Neural crest cell (in vitro differentiated cells): ENCODE results near the gene COL18A1. TPM values are rescaled to one million over a fixed set of nuclear protein-coding genes. Genes with fewer than 3 reads are reported as not detected.
"Not testable (repeated sequence)": the region's sequence is repeated elsewhere in the genome, so short reads cannot be mapped to it uniquely, and the experiment has no call there.

Experiments
- DNase-seq: peaks from one replicate; pipeline ENCODE4 v3.0.0; 2021; ENCODE audit warnings: low read depth, mixed read lengths, low spot score
- H3K27ac Mint-ChIP-seq: one replicate; pipeline ENCODE4 v1.8.0; 2021; ENCODE audit warnings: mild to moderate bottlenecking, mixed read lengths; ENCODE audit not compliant: unreplicated experiment
- H3K27me3 Mint-ChIP-seq: 2 replicates; pipeline ENCODE4 v1.8.0; 2021; ENCODE audit warnings: low read depth, mild to moderate bottlenecking, mixed read lengths
- H3K36me3 Mint-ChIP-seq: 2 replicates; pipeline ENCODE4 v1.8.0; 2021; ENCODE audit warnings: low read depth, mild to moderate bottlenecking, mixed read lengths
- H3K4me1 Mint-ChIP-seq: 2 replicates; pipeline ENCODE4 v1.8.0; 2021; ENCODE audit warnings: mixed read lengths
- H3K4me3 Mint-ChIP-seq: one replicate; pipeline ENCODE4 v1.8.0; 2021; ENCODE audit warnings: mild to moderate bottlenecking, mixed read lengths
- H3K9me3 Mint-ChIP-seq: 2 replicates; pipeline ENCODE4 v1.8.0; 2021; ENCODE audit warnings: mixed read lengths
- total RNA-seq: library from RNA; stranded (reverse); gene quantifications from 2 replicates; pipeline ENCODE4 v1.2.1, GENCODE V29; 2021
- TF ChIP-seq, protein P1 (sequence below): fragments of 200-600 bp; sonication (generic); conservative IDR thresholded peaks from 2 replicates; pipeline ENCODE4 v1.5.0; 2021; ENCODE audit warnings: antibody characterized with exemption, mild to moderate bottlenecking

Gene COL18A1
- total RNA-seq, 1 donor from 2014 or later = 19.2 TPM

DNA sequence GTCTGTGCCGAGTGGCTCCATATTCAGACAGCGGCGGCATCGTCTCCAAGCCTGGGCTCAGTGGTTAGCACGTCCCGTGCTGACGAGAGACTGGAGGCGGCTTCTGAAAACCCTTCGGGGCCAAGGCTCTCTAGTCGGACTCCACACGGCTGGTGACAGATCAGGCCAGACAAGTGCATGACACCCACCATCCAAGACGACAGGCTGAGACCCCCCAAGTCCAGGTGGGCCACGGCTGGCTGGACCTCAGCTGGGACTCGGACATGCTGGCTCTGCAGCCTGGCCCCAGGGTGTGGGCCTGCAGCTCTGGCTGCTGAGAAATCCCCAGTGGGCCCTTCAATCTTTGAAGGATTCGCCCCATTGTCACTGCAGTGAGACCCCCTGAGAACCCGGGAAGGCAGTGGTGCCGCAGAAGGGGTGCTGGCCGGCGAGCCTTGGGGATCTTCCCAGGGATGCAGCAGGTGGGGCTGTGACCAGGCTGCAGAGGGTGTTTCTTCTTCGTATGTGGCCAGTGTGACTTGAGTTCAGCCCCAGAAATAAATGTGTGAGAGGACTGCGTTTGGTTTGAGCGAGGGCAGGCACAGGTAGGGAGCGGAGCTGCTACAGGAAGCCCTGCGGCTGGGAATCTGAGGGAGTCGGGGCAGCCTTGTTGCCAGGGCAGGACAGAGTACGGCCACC lies 153.2 kb downstream of the COL18A1 start:
- Mint-ChIP-seq H3K9me3 (no peaks in the 10 kb centered on the region), H3K27me3 (peaks cover 10% of the 10 kb centered on the region), H3K27ac (no peak overlapping the region), H3K4me1 (peaks cover 6% of the 10 kb centered on the region), H3K36me3 (no peaks in the 10 kb centered on the region), H3K4me3 (no peak overlapping the region)
- DNase-seq = no peak
- TF ChIP-seq, protein P1, sequence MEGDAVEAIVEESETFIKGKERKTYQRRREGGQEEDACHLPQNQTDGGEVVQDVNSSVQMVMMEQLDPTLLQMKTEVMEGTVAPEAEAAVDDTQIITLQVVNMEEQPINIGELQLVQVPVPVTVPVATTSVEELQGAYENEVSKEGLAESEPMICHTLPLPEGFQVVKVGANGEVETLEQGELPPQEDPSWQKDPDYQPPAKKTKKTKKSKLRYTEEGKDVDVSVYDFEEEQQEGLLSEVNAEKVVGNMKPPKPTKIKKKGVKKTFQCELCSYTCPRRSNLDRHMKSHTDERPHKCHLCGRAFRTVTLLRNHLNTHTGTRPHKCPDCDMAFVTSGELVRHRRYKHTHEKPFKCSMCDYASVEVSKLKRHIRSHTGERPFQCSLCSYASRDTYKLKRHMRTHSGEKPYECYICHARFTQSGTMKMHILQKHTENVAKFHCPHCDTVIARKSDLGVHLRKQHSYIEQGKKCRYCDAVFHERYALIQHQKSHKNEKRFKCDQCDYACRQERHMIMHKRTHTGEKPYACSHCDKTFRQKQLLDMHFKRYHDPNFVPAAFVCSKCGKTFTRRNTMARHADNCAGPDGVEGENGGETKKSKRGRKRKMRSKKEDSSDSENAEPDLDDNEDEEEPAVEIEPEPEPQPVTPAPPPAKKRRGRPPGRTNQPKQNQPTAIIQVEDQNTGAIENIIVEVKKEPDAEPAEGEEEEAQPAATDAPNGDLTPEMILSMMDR = no peak

DNA sequence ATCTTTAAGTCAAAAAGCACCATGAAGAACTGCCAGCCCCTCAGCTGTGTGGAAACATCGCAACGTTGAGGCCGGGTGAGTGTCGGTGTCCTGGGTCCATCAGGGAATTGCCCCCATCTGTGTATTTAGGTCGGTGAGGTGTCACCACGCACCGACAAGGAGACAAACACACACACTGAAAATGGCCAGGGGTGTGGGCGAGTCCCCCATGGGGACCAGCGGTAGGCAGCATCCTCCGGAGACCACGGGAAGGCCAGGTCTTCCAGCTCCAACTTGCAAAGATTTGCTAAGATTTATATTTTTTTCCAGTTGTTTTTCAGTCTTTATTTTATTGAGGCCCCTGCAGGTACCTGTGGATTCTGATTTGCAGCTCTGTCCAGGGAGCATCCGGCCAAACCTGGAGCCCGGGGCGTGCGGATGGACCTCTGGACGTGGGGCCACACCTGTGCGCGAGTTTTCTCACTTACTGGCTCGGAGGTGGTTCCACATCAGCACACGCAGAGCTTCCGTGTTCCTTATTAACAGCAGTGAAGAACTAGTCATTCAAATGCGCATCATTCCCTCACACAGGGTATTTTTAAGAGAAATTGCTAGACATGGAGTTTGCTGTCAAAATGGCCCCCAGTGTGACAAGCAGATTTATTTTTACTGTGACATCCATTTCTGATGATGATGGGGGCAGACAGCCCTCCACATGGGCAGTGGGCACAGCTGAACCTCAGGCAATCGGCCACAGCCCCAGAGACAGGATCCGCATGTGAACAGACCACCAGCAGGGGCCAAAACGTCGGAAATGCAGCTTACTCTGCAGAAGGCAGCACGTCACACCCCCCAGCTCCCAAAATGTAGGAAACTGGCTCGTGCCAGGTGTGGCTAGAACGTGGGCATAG lies 154.5 kb downstream of the COL18A1 start:
- Mint-ChIP-seq H3K27ac (no peak overlapping the region), H3K36me3 (no peaks in the 10 kb centered on the region), H3K9me3 (no peaks in the 10 kb centered on the region), H3K4me3 (no peak overlapping the region), H3K27me3 (peaks cover 18% of the 10 kb centered on the region), H3K4me1 (peaks cover 4% of the 10 kb centered on the region)
- no peak for DNase-seq
- TF ChIP-seq, protein P1 = no peak

DNA sequence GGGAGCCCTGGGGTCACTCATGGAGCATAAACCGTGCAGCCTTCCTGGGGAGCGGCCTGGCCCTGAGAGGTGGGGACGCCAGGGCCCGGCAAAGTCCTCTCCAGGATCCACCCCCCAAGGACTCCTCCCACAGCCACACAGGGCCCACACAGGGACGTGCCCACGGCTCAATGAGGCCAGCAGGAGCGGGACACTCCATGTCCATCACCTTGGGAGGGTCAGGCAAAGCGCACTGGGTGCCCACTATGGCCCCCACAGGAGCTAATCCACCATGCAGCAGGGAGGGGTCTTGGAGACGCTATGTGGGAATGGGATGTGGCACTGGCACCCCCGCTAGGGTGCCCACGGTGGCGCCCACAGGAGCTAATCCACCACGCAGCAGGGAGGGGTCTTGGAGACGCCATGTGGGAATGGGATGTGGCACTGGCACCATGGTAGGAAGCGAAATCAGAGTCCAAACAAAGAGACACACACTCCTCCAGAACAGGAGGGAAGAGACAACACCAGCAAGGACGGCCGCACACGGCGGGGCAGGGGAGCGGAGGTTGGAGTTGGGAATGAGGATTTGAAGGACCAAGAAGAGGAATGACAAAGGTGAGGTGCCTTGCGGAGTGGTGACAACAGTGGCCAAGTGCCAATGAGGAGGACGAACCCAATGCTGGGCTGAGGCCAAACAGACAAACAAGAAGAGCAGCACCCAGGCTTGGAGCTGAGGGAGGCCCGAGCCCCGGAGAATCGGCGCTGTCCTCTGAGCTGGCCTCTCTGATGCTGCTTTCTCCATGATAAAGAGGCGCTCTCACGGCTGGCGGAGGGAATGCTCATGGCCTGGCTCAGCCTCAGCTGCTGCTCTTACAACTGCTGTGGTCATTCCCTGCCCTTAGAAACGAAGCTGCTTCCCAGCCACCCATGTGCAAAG lies 155.4 kb downstream of the COL18A1 start:
- no peak for DNase-seq
- Mint-ChIP-seq H3K4me1 (no peaks in the 10 kb centered on the region), H3K36me3 (no peaks in the 10 kb centered on the region), H3K27ac (no peak overlapping the region), H3K27me3 (peaks cover 21% of the 10 kb centered on the region), H3K9me3 (no peaks in the 10 kb centered on the region), H3K4me3 (no peak overlapping the region)
- TF ChIP-seq, protein P1 = no peak

DNA sequence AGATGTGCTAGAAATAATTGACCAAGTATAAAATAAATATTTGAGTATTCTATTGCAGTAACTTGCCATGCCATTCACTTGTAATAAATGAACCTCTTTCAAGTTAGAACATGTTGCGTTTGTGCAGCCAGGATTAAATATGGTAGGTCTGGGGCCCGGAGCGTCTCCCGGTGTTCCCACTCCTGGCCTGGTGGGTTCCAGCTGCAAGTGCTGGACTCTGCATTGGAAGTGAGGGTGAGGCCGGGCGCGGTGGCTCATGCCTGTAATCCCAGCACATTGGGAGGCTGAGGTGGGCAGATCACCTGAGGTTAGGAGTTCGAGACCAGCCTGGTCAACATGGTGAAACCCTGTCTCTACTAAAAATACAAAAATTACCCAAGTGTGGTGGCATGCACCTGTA lies 156.3 kb downstream of the COL18A1 start:
- H3K27ac Mint-ChIP-seq, H3K4me3 Mint-ChIP-seq, DNase-seq, H3K9me3 Mint-ChIP-seq, H3K36me3 Mint-ChIP-seq, H3K4me1 Mint-ChIP-seq: not testable (repeated sequence)
- H3K27me3 Mint-ChIP-seq = peaks cover 24% of the 10 kb centered on the region

DNA sequence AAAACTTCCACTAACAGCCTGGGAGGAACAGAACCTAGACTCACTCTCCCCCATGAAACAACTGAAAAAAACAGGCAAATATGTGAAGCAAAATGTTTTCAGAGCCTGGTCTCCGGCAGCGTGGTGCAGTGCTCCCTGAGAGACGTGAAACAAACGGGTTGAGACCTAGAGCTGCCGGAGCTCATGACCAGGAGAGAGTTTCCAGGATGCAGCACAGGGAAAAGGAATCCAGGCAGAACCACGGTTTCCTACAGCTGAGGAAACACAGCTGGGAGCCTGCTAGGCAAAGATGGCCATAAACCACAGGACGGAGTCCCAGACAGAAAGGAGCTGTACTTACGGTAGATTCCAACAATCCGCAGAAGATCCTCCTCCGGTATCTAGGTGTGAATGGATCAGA lies 157.4 kb downstream of the COL18A1 start:
- Mint-ChIP-seq H3K27ac (no peak overlapping the region), H3K9me3 (no peaks in the 10 kb centered on the region), H3K4me3 (no peak overlapping the region), H3K4me1 (no peaks in the 10 kb centered on the region), H3K36me3 (no peaks in the 10 kb centered on the region), H3K27me3 (peaks cover 28% of the 10 kb centered on the region)
- no peak for DNase-seq
- TF ChIP-seq, protein P1 = no peak
